Caco-2 (cell line): ENCODE data around the gene ZNF385C. TPM values are rescaled to one million over a fixed set of nuclear protein-coding genes. Genes with fewer than 3 reads are reported as not detected.

Source experiments
- BruUV-seq: library from RNA; stranded (reverse); fragments of 400-500 nt; replicated peaks from 2 replicates; lab custom pipeline; 2021; lab: Mats Ljungman, UMichigan
- CTCF ChIA-PET: fragments of 300-600 bp; sonication (Branson Sonifier 250); formaldehyde crosslinking; loops from one replicate; lab custom pipeline; 2022; ENCODE audit warnings: antibody characterized with exemption; lab: Charles Lee
- POLR2A ChIA-PET: fragments of 300-600 bp; sonication (Branson Sonifier 250); formaldehyde crosslinking; loops from one replicate; lab custom pipeline; 2022; ENCODE audit warnings: antibody characterized with exemption; lab: Charles Lee
- DNase-seq, 2 experiments: peaks; one replicate each; pipeline versions ENCODE4 v3.0.0 to v3.0.0-alpha.2; 2020 to 2022
- H3K27me3 ChIP-seq: replicated peaks from 2 replicates; pipeline ENCODE4 v1.6.0; 2011; ENCODE audit warnings: low read length; ENCODE audit not compliant: control insufficient read depth, insufficient read depth
- H3K36me3 ChIP-seq: 2 replicates; pipeline ENCODE4 v1.5.1; 2011; ENCODE audit warnings: low read length; ENCODE audit not compliant: control insufficient read depth, insufficient read depth
- H3K4me1 ChIP-seq: fragments of 250-450 bp; sonication (Bioruptor Pico); 2 replicates; pipeline ENCODE4 v1.5.1; 2020; ENCODE audit warnings: mild to moderate bottlenecking
- H3K4me3 ChIP-seq: 2 replicates; pipeline ENCODE4 v1.5.1; 2011; ENCODE audit warnings: low read depth, mild to moderate bottlenecking, control low read depth, low read length
- H3K9me3 ChIP-seq: fragments of 250-450 bp; sonication (Bioruptor Pico); 2 replicates; pipeline ENCODE4 v1.5.1; 2020; ENCODE audit warnings: mild to moderate bottlenecking, moderate library complexity
- H3K27ac Mint-ChIP-seq: one replicate; pipeline ENCODE4 v1.8.0; 2022; ENCODE audit warnings: mixed read lengths; ENCODE audit not compliant: unreplicated experiment
- H3K27me3 Mint-ChIP-seq: one replicate; pipeline ENCODE4 v1.8.0; 2022; ENCODE audit warnings: mixed read lengths; ENCODE audit not compliant: insufficient read depth, unreplicated experiment
- H3K36me3 Mint-ChIP-seq: one replicate; pipeline ENCODE4 v1.8.0; 2022; ENCODE audit warnings: mild to moderate bottlenecking, mixed read lengths; ENCODE audit not compliant: insufficient read depth, unreplicated experiment
- H3K4me1 Mint-ChIP-seq: one replicate; pipeline ENCODE4 v1.8.0; 2022; ENCODE audit warnings: low read depth, mixed read lengths; ENCODE audit not compliant: unreplicated experiment
- H3K4me3 Mint-ChIP-seq: one replicate; pipeline ENCODE4 v1.8.0; 2022; ENCODE audit warnings: mild to moderate bottlenecking, moderate library complexity, mixed read lengths; ENCODE audit not compliant: unreplicated experiment
- H3K9me3 Mint-ChIP-seq: one replicate; pipeline ENCODE4 v1.8.0; 2022; ENCODE audit warnings: mixed read lengths; ENCODE audit not compliant: unreplicated experiment
- CTCF ChIP-seq, 2 experiments: fragments of 200-600 bp in 1 of 2; IDR thresholded peaks; 1 replicate in 1 of 2; 2 replicates in 1 of 2; pipeline versions ENCODE4 v1.5.1 to v1.8.0; 2011 to 2022; ENCODE audit warnings: antibody characterized with exemption in 1 of 2, control low read depth in 1 of 2, inconsistent platforms in 1 of 2, low read depth in 1 of 2, low read length in 1 of 2, mild to moderate bottlenecking in 1 of 2, moderate library complexity in 1 of 2; ENCODE audit not compliant: insufficient read depth in 1 of 2, severe bottlenecking in 1 of 2, unreplicated experiment in 1 of 2
- intact Hi-C: fragments of 100-400 bp; cut with micrococcal nuclease; formaldehyde crosslinking; loops from one replicate; pipeline ENCODE4 v1.10.0; 2022; ENCODE audit not compliant: unreplicated experiment
- total RNA-seq: library from RNA; stranded (reverse); gene quantifications from 2 replicates; pipeline ENCODE4 v1.2.3, GENCODE V29; 2022

The ZNF385C gene
- total RNA-seq, 1 experiment from 2014 or later, result 1.5 TPM

GRCh38 chr17:42047343-42047742, 50.9 kb downstream of the ZNF385C start:
- Histone ChIP-seq H3K4me3 (no peak overlapping the region), H3K27me3 (no peaks in the 10 kb centered on the region), H3K36me3 (peaks cover 1% of the 10 kb centered on the region; the same call in 1 of the 2 replicates), H3K9me3 (no peaks in the 10 kb centered on the region), H3K4me1 (peaks cover 16% of the 10 kb centered on the region)
- ChIA-PET POLR2A (no interaction called here), CTCF (no interaction called here)
- H3K4me1 Mint-ChIP-seq, result peaks cover 18% of the 10 kb centered on the region
- H3K9me3 Mint-ChIP-seq, result no peaks in the 10 kb centered on the region
- no peak for DNase-seq
- no peak overlapping the region for H3K27ac Mint-ChIP-seq
- no TSS peak for BruUV-seq
- TF ChIP-seq CTCF (IDR thresholded peaks at IDR 0.05; ENCODE audit: insufficient read depth in 1 of 2, low read depth in 1 of 2, low read length in 1 of 2, severe bottlenecking in 1 of 2, unreplicated experiment in 1 of 2), result no peak
- no peaks in the 10 kb centered on the region for H3K36me3 Mint-ChIP-seq
- intact Hi-C loops, result no loop called here
- H3K27me3 Mint-ChIP-seq, result no peaks in the 10 kb centered on the region
- H3K4me3 Mint-ChIP-seq, result no peak overlapping the region

- no peak for DNase-seq
- intact Hi-C loops, result no loop called here
These were observed 52.6 kb downstream of the ZNF385C start for GRCh38 chr17:42045719-42046118.

GRCh38 chr17:42042598-42043319, 55.5 kb downstream of the ZNF385C start:
- Mint-ChIP-seq H3K36me3 (no peaks in the 10 kb centered on the region), H3K27me3 (no peaks in the 10 kb centered on the region), H3K27ac (no peak overlapping the region), H3K4me1 (no peaks in the 10 kb centered on the region), H3K4me3 (no peak overlapping the region), H3K9me3 (no peaks in the 10 kb centered on the region)
- no TSS peak for BruUV-seq
- ChIA-PET POLR2A (interaction anchor here (0.7 kb wide), 1 partner anchor 122 kb away, joined by 3 read pairs; no protein-coding TSS in a partner anchor), CTCF (interaction anchor here (0.7 kb wide), 1 partner anchor 39 kb away, joined by 5 read pairs; no protein-coding TSS in a partner anchor)
- no peaks in the 10 kb centered on the region for H3K4me1 ChIP-seq
- no peak for TF ChIP-seq CTCF (IDR thresholded peaks at IDR 0.05; ENCODE audit: insufficient read depth in 1 of 2, low read depth in 1 of 2, low read length in 1 of 2, severe bottlenecking in 1 of 2, unreplicated experiment in 1 of 2)
- intact Hi-C loops, result no loop called here
- no peak for DNase-seq
- no peaks in the 10 kb centered on the region for H3K9me3 ChIP-seq
- peaks cover 1% of the 10 kb centered on the region for H3K36me3 ChIP-seq
- no peaks in the 10 kb centered on the region for H3K27me3 ChIP-seq
- H3K4me3 ChIP-seq, result no peak overlapping the region

More at GRCh38 chr17:42045719-42046118, 52.6 kb downstream of the ZNF385C start:
- Mint-ChIP-seq H3K36me3 (no peaks in the 10 kb centered on the region), H3K9me3 (no peaks in the 10 kb centered on the region), H3K4me1 (peaks cover 12% of the 10 kb centered on the region), H3K27me3 (no peaks in the 10 kb centered on the region), H3K4me3 (no peak overlapping the region), H3K27ac (no peak overlapping the region)
- H3K27me3 ChIP-seq, result no peaks in the 10 kb centered on the region
- ChIA-PET POLR2A (no interaction called here), CTCF (no interaction called here)
- 0 out of 2 replicates have a peak, but pooled peaks cover 9% of the 10 kb centered on the region for H3K4me1 ChIP-seq
- no peak for TF ChIP-seq CTCF (IDR thresholded peaks at IDR 0.05; ENCODE audit: insufficient read depth in 1 of 2, low read depth in 1 of 2, low read length in 1 of 2, severe bottlenecking in 1 of 2, unreplicated experiment in 1 of 2)
- no TSS peak for BruUV-seq
- H3K4me3 ChIP-seq, result no peak overlapping the region
- no peaks in the 10 kb centered on the region for H3K9me3 ChIP-seq
- H3K36me3 ChIP-seq, result peaks cover 1% of the 10 kb centered on the region; the same call in 1 of the 2 replicates
